Stimulated activated CD8-positive, alpha-beta memory T cell treated with anti-CD3 and anti-CD28 coated beads, Interleukin-15, amount 100 ng/mL, for 24 hours (primary cell): ENCODE measurements around the gene CD44.
A peak's percentile ranks its signal among the peaks of the same experiment; 100 is the strongest.

ENCODE experiments used
- DNase-seq: peaks from one replicate; pipeline ENCODE4 v3.0.0-alpha.2; 2020; ENCODE audit warnings: low read depth

The CD44 gene

GRCh38 chr11:35261197-35261596 lies 122.2 kb downstream of the CD44 start:
- DNase-seq = no peak

- no peak for DNase-seq
These were observed 123.1 kb downstream of the CD44 start for GRCh38 chr11:35262056-35262455.

- DNase-seq = no peak
These were observed 123.8 kb downstream of the CD44 start for GRCh38 chr11:35262735-35263134.

- DNase-seq = no peak
These were observed 126.9 kb downstream of the CD44 start for GRCh38 chr11:35265755-35266454.

- no peak for DNase-seq
These were observed 128.5 kb downstream of the CD44 start for GRCh38 chr11:35267504-35267903.

- DNase-seq = no peak
These were observed 131.4 kb downstream of the CD44 start for GRCh38 chr11:35270342-35270741.

- DNase-seq = no peak
These were observed 132.1 kb downstream of the CD44 start for GRCh38 chr11:35271031-35271430.

- DNase-seq = peak; percentile 2
These were observed 133.5 kb downstream of the CD44 start for GRCh38 chr11:35272391-35272902.

GRCh38 chr11:35274909-35275785 lies 136.2 kb downstream of the CD44 start:
- DNase-seq = no peak

GRCh38 chr11:35275786-35276170 lies 136.8 kb downstream of the CD44 start:
- no peak for DNase-seq

- DNase-seq = no peak
These were observed 137.6 kb downstream of the CD44 start for GRCh38 chr11:35276396-35277145.

- no peak for DNase-seq
These were observed 138.9 kb downstream of the CD44 start for GRCh38 chr11:35277827-35278226.

GRCh38 chr11:35280727-35281126 lies 141.8 kb downstream of the CD44 start:
- DNase-seq = no peak

GRCh38 chr11:35281169-35281688 lies 142.3 kb downstream of the CD44 start:
- DNase-seq = no peak
